NT2/D1 (cell line): ENCODE results near the gene KDR.

ENCODE experiments used
- SUZ12 ChIP-seq: IDR thresholded peaks from 2 replicates; pipeline ENCODE4 v1.6.1; 2011; ENCODE audit not compliant: insufficient read length, insufficient read depth; ENCODE audit errors: extremely low read depth
- YY1 ChIP-seq: IDR thresholded peaks from 2 replicates; pipeline ENCODE4 v1.6.1; 2011; ENCODE audit not compliant: insufficient read length, insufficient read depth
- ZNF274 ChIP-seq: IDR thresholded peaks from 2 replicates; pipeline ENCODE4 v1.6.1; 2011; ENCODE audit warnings: mild to moderate bottlenecking, low read depth, low read length

DNA sequence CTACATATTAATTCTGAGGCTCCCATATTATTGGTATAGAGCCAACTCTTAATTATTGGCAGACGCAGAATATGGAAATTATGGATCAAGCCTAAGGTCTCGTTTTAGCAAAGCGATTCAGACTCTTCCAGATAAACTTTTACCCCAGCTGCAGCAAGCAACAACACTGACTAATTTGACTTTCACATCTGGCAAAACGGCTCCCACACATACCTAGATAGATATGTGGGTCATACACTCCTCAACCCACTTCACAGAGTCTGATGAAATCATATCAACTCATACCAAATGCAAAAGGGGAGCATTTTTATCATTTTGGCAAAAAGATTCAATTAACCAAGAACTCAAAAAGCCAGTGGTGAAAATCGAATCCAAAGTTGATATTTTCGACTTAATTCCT is 36.3 kb upstream of the KDR start:
- no peak for TF ChIP-seq YY1
- TF ChIP-seq ZNF274: no peak
- TF ChIP-seq SUZ12: no peak
